HEK293T (cell line): Measurements from ENCODE around the gene TUBA1A.

Experiments
- CTCF ChIA-PET: fragments of 350-600 bp; formaldehyde crosslinking; extraction: SDS; loops from one replicate; lab custom pipeline; 2021; ENCODE audit warnings: antibody characterized with exemption, inconsistent platforms; lab: Yijun Ruan, JAX
- POLR2A ChIA-PET: fragments of 350-600 bp; formaldehyde crosslinking; extraction: SDS; loops from one replicate; lab custom pipeline; 2020; ENCODE audit warnings: antibody characterized with exemption, inconsistent platforms; lab: Yijun Ruan, JAX
- DNase-seq: peaks from one replicate; pipeline ENCODE4 v3.0.0; 2012; ENCODE audit warnings: mixed read lengths; ENCODE audit errors: extremely low spot score
- ARNT ChIP-seq: fragments of 450-650 bp; IDR thresholded peaks from 2 replicates; pipeline ENCODE4 v1.6.1; 2017; ENCODE audit warnings: mild to moderate bottlenecking
- BHLHE40 ChIP-seq: fragments of 450-650 bp; IDR thresholded peaks from 2 replicates; pipeline ENCODE4 v1.6.1; 2016; ENCODE audit warnings: mild to moderate bottlenecking, moderate library complexity, borderline replicate concordance
- CTBP1 ChIP-seq: fragments of 450-650 bp; IDR thresholded peaks from 2 replicates; pipeline ENCODE4 v1.6.1; 2016; ENCODE audit warnings: borderline replicate concordance
- ELF4 ChIP-seq: fragments of 450-650 bp; IDR thresholded peaks from 2 replicates; pipeline ENCODE4 v1.6.1; 2017; ENCODE audit warnings: antibody characterized with exemption
- FOXA1 ChIP-seq: fragments of 450-650 bp; IDR thresholded peaks from 2 replicates; pipeline ENCODE4 v1.6.1; 2016; ENCODE audit warnings: mild to moderate bottlenecking
- FOXK2 ChIP-seq: fragments of 450-650 bp; IDR thresholded peaks from 2 replicates; pipeline ENCODE4 v1.6.1; 2016; ENCODE audit warnings: mild to moderate bottlenecking
- FOXM1 ChIP-seq: fragments of 450-650 bp; IDR thresholded peaks from 2 replicates; pipeline ENCODE4 v1.6.1; 2017; ENCODE audit warnings: mild to moderate bottlenecking, borderline replicate concordance
- HDGF ChIP-seq: fragments of 450-650 bp; IDR thresholded peaks from 2 replicates; pipeline ENCODE4 v1.6.1; 2017; ENCODE audit warnings: antibody characterized with exemption, borderline replicate concordance
- L3MBTL2 ChIP-seq: fragments of 450-650 bp; conservative IDR thresholded peaks from 2 replicates; pipeline ENCODE4 v1.6.1; 2016; ENCODE audit warnings: mild to moderate bottlenecking
- LEF1 ChIP-seq: fragments of 450-650 bp; IDR thresholded peaks from 2 replicates; pipeline ENCODE4 v1.6.1; 2017; ENCODE audit warnings: mild to moderate bottlenecking, borderline replicate concordance
- NFRKB ChIP-seq: fragments of 450-650 bp; IDR thresholded peaks from 2 replicates; pipeline ENCODE4 v1.6.1; 2016; ENCODE audit warnings: mild to moderate bottlenecking, moderate library complexity
- PKNOX1 ChIP-seq: fragments of 450-650 bp; IDR thresholded peaks from 2 replicates; pipeline ENCODE4 v1.6.1; 2016
- SP1 ChIP-seq: fragments of 450-650 bp; IDR thresholded peaks from 2 replicates; pipeline ENCODE4 v1.6.1; 2017
- SUZ12 ChIP-seq: fragments of 450-650 bp; IDR thresholded peaks from 2 replicates; pipeline ENCODE4 v1.6.1; 2016; ENCODE audit warnings: mild to moderate bottlenecking
- TARDBP ChIP-seq: fragments of 450-650 bp; IDR thresholded peaks from 2 replicates; pipeline ENCODE4 v1.6.1; 2016
- ZNF384 ChIP-seq: fragments of 450-650 bp; IDR thresholded peaks from 2 replicates; pipeline ENCODE4 v1.6.1; 2016

TUBA1A gene

GRCh38 chr12:49231878-49232655 is 43.2 kb upstream of the TUBA1A start:
- ChIA-PET CTCF (interaction anchor here (0.5 to 1.7 kb wide), 6 partner anchors 9 to 133 kb away, joined by 3 to 7 read pairs (median 4); partner anchors contain the start of gene TUBA1B), POLR2A (interaction anchor here (0.9 to 7.2 kb wide), 7 partner anchors 9 to 163 kb away, joined by 3 to 109 read pairs (median 9); partner anchors contain the start of genes RHEBL1, TUBA1A and TUBA1B)
- DNase-seq, result no peak
- TF ChIP-seq HDGF (no peak), CTBP1 (no peak), LEF1 (no peak), SUZ12 (no peak), L3MBTL2 (no peak), PKNOX1 (no peak), NFRKB (no peak), FOXA1 (no peak)

- POLR2A ChIA-PET, result interaction anchor here (1.1 to 7.2 kb wide), 3 partner anchors 16 to 99 kb away, joined by 3 to 109 read pairs (median 16); partner anchors contain the start of genes TUBA1A and TUBA1B
- no peak for DNase-seq
- CTCF ChIA-PET, result no interaction called here
- TF ChIP-seq LEF1 (no peak), HDGF (no peak), NFRKB (no peak), ELF4 (no peak), ARNT (no peak), L3MBTL2 (no peak), FOXM1 (no peak), SUZ12 (no peak), ZNF384 (no peak), PKNOX1 (no peak), TARDBP (no peak), SP1 (no peak)
Observed at GRCh38 chr12:49230805-49231194, 41.9 kb upstream of the TUBA1A start.

DNA sequence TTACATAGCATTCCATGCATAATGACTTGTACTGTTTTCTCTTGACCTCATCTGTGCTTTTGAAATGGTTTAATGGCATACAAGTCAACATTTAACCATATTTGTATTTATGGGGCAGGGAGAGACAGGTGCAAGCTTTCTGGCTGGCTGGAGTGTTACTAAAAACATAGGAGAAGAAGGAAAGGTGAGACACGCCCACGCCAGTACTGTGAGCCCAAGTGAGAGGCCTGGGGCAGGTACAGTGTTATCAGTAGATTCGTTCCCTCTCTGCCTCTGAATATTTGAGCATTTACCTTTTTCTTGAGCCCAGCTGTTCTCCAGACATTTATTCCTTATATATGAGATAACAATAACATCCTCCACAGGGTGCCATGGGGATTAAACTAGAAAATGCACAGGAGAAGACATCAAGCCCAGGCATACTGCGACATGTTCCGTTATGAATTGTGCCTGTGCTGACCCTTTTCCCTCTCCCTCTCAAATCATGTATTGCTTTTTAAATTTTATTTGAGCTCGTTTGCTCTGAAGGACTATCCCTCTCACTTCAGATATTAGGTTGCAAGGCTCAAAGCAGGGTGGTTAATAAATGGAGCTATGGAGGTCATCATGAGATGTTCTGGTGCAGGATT is 41.4 kb upstream of the TUBA1A start:
- DNase-seq, result no peak
- no peak for TF ChIP-seq SUZ12
- TF ChIP-seq FOXA1, result no peak
- no peak for TF ChIP-seq ELF4
- no peak for TF ChIP-seq HDGF
- TF ChIP-seq LEF1, result no peak
- no peak for TF ChIP-seq ARNT
- no peak for TF ChIP-seq L3MBTL2
- TF ChIP-seq SP1, result no peak
- no peak for TF ChIP-seq CTBP1
- TF ChIP-seq BHLHE40, result no peak
- TF ChIP-seq TARDBP, result no peak
- no peak for TF ChIP-seq PKNOX1
- no peak for TF ChIP-seq NFRKB
- TF ChIP-seq ZNF384, result no peak
- no peak for TF ChIP-seq FOXK2
- TF ChIP-seq FOXM1, result no peak
- ChIA-PET POLR2A (interaction anchor here (1.1 to 7.2 kb wide), 3 partner anchors 15 to 99 kb away, joined by 3 to 109 read pairs (median 16); partner anchors contain the start of genes TUBA1A and TUBA1B), CTCF (no interaction called here)

- POLR2A ChIA-PET, result interaction anchor here (1.6 to 8.6 kb wide), 2 partner anchors 40 to 97 kb away, joined by 5 to 72 read pairs; partner anchors contain the start of genes TUBA1A and TUBA1B
- DNase-seq, result no peak
- CTCF ChIA-PET, result no interaction called here
- no peak for TF ChIP-seq SUZ12
- no peak for TF ChIP-seq PKNOX1
- no peak for TF ChIP-seq FOXA1
- no peak for TF ChIP-seq ARNT
- TF ChIP-seq ELF4, result no peak
- no peak for TF ChIP-seq ZNF384
- no peak for TF ChIP-seq FOXM1
- TF ChIP-seq FOXK2, result no peak
- TF ChIP-seq BHLHE40, result no peak
- no peak for TF ChIP-seq SP1
- TF ChIP-seq TARDBP, result no peak
- TF ChIP-seq CTBP1, result no peak
- TF ChIP-seq L3MBTL2, result no peak
Observed at GRCh38 chr12:49228653-49229052, 39.8 kb upstream of the TUBA1A start.

- ChIA-PET CTCF (no interaction called here), POLR2A (interaction anchor here (1.6 to 8.6 kb wide), 2 partner anchors 39 to 96 kb away, joined by 5 to 72 read pairs; partner anchors contain the start of genes TUBA1A and TUBA1B)
- DNase-seq, result no peak
- TF ChIP-seq SUZ12, result no peak
- TF ChIP-seq NFRKB, result no peak
- TF ChIP-seq ZNF384, result no peak
- no peak for TF ChIP-seq ARNT
- no peak for TF ChIP-seq HDGF
- no peak for TF ChIP-seq L3MBTL2
- TF ChIP-seq ELF4, result no peak
- TF ChIP-seq LEF1, result no peak
- no peak for TF ChIP-seq TARDBP
Observed at GRCh38 chr12:49227713-49228112, 38.8 kb upstream of the TUBA1A start.
